Left ventricle myocardium inferior (tissue), 1 donor: ENCODE data around the gene INIP. TPM values are rescaled to one million over a fixed set of nuclear protein-coding genes. Genes with fewer than 3 reads are reported as not detected.
A peak's percentile ranks its signal among the peaks of the same experiment; 100 is the strongest.

ENCODE experiments used
- DNase-seq: peaks from one replicate; pipeline ENCODE4 v3.0.0-alpha.2; 2020
- H3K27ac ChIP-seq: fragments of 200-600 bp; replicated peaks from 2 replicates; pipeline ENCODE4 v1.8.0; 2021
- H3K27me3 ChIP-seq: fragments of 200-600 bp; 2 replicates; pipeline ENCODE4 v1.8.0; 2021; ENCODE audit warnings: low read depth
- H3K36me3 ChIP-seq: fragments of 200-600 bp; 2 replicates; pipeline ENCODE4 v1.8.0; 2021
- H3K4me1 ChIP-seq: fragments of 200-600 bp; 2 replicates; pipeline ENCODE4 v1.8.0; 2021
- H3K4me3 ChIP-seq: fragments of 200-600 bp; 2 replicates; pipeline ENCODE4 v1.8.0; 2021; ENCODE audit warnings: mild to moderate bottlenecking, moderate library complexity
- H3K9me3 ChIP-seq: fragments of 200-600 bp; replicated peaks from 2 replicates; pipeline ENCODE4 v1.8.0; 2021
- CTCF ChIP-seq: fragments of 200-600 bp; IDR thresholded peaks from 2 replicates; pipeline ENCODE4 v1.8.0; 2021; ENCODE audit warnings: antibody characterized with exemption, mild to moderate bottlenecking, borderline replicate concordance
- intact Hi-C: fragments of 100-400 bp; cut with micrococcal nuclease; formaldehyde crosslinking; loops from one replicate; pipeline ENCODE4 v1.11.0; 2022
- total RNA-seq: library from RNA; stranded (reverse); fragmentation: NEBNext Ultra II Directional; extraction: Animal tissue kit (Norgen Biotek cat#: 25700); gene quantifications from one replicate; pipeline ENCODE4 v1.2.1, GENCODE V29; 2021
- donor health status: DM: no; HTN: yes; CAD: no; lungs with severe emphysema.

INIP gene
- total RNA-seq, 1 donor from 2014 or later = 15.2 TPM

- DNase-seq = no peak
- Histone ChIP-seq H3K27ac (no peak overlapping the region), H3K36me3 (no peaks in the 10 kb centered on the region), H3K9me3 (peaks cover 12% of the 10 kb centered on the region), H3K27me3 (no peaks in the 10 kb centered on the region), H3K4me1 (peaks cover 25% of the 10 kb centered on the region), H3K4me3 (no peak overlapping the region)
- intact Hi-C loops = no loop called here
- TF ChIP-seq CTCF = no peak
These were observed 44.2 kb upstream of the INIP start for GRCh38 chr9:112761912-112762655.

- H3K27ac ChIP-seq = no peak overlapping the region
- H3K4me3 ChIP-seq = no peak overlapping the region
- TF ChIP-seq CTCF = no peak
- no peaks in the 10 kb centered on the region for H3K27me3 ChIP-seq
- intact Hi-C loops = no loop called here
- H3K36me3 ChIP-seq = no peaks in the 10 kb centered on the region
- no peak for DNase-seq
- peaks cover 1% of the 10 kb centered on the region for H3K9me3 ChIP-seq
- H3K4me1 ChIP-seq = peaks cover 38% of the 10 kb centered on the region
These were observed 42.9 kb upstream of the INIP start for GRCh38 chr9:112760821-112761220.

GRCh38 chr9:112757940-112758339 lies 40.0 kb upstream of the INIP start:
- no peak for TF ChIP-seq CTCF
- Histone ChIP-seq H3K27me3 (no peaks in the 10 kb centered on the region), H3K4me3 (no peak overlapping the region), H3K9me3 (no peaks in the 10 kb centered on the region), H3K36me3 (no peaks in the 10 kb centered on the region), H3K4me1 (peaks cover 50% of the 10 kb centered on the region), H3K27ac (peak overlapping the region; percentile 53)
- no peak for DNase-seq
- intact Hi-C loops = no loop called here

- intact Hi-C loops = no loop called here
- Histone ChIP-seq H3K4me1 (peaks cover 55% of the 10 kb centered on the region), H3K36me3 (no peaks in the 10 kb centered on the region), H3K27ac (peak overlapping the region; percentile 53), H3K9me3 (no peaks in the 10 kb centered on the region), H3K27me3 (no peaks in the 10 kb centered on the region), H3K4me3 (no peak overlapping the region)
- no peak for DNase-seq
- TF ChIP-seq CTCF = no peak
These were observed 39.5 kb upstream of the INIP start for GRCh38 chr9:112757282-112757883.

- Histone ChIP-seq H3K27me3 (no peaks in the 10 kb centered on the region), H3K9me3 (no peaks in the 10 kb centered on the region), H3K36me3 (no peaks in the 10 kb centered on the region), H3K27ac (peak overlapping the region; percentile 53), H3K4me3 (no peak overlapping the region), H3K4me1 (peaks cover 71% of the 10 kb centered on the region)
- DNase-seq = no peak
- no peak for TF ChIP-seq CTCF
- intact Hi-C loops = no loop called here
These were observed 37.8 kb upstream of the INIP start for GRCh38 chr9:112755675-112756074.
